H1 (cell line): ENCODE results near the gene TMEM39B. TPM values are rescaled to one million over a fixed set of nuclear protein-coding genes. Genes with fewer than 3 reads are reported as not detected.

Experiments
- FOSL1 ChIP-seq: IDR thresholded peaks from 2 replicates; pipeline ENCODE4 v1.6.1; 2011; ENCODE audit warnings: mild to moderate bottlenecking, low read depth, low read length, moderate library complexity; ENCODE audit not compliant: insufficient read depth
- JUN ChIP-seq: IDR thresholded peaks from 2 replicates; pipeline ENCODE4 v1.6.1; 2011; ENCODE audit warnings: low read depth, mild to moderate bottlenecking, improper control_type of control experiment, low read length
- RNF2 ChIP-seq: fragments of 200-900, 300-1000 bp; sonication (generic); IDR thresholded peaks from 2 replicates; pipeline ENCODE4 v1.7.1; 2016; ENCODE audit warnings: borderline replicate concordance, low read depth, mild to moderate bottlenecking, antibody characterized with exemption, low read length; ENCODE audit not compliant: poor library complexity, severe bottlenecking; ENCODE audit errors: missing control alignments
- SIRT6 ChIP-seq: IDR thresholded peaks from one replicate; pipeline ENCODE4 v1.7.1; 2012; ENCODE audit warnings: low read length, inconsistent platforms
- YY1 ChIP-seq: IDR thresholded peaks from 2 replicates; pipeline ENCODE4 v1.6.1; 2011; ENCODE audit warnings: low read depth, mild to moderate bottlenecking, low read length
- polyA plus RNA-seq, 7 experiments: library from polyadenylated mRNA; depleted of rRNA in 3 of 7; stranded (reverse) in 5 of 7; unstranded in 2 of 7; fragments of >200 nt in 5 of 7; fragments of 200-250 nt in 2 of 7; gene quantifications; 1 replicate in 5 of 7; 2 replicates in 1 of 7; 4 replicates in 1 of 7; pipeline versions ENCODE4 v1.2.1 to v1.2.3, GENCODE V29; 2011 to 2013; ENCODE audit warnings: missing spikeins in 2 of 7, mixed read lengths in 2 of 7
- total RNA-seq: library from RNA; stranded (reverse); fragmentation: NEBNext Ultra II Directional; extraction: Animal tissue kit (Norgen Biotek cat#: 25700); gene quantifications from 2 replicates; pipeline ENCODE4 v1.2.1, GENCODE V29; 2021

The TMEM39B gene
- total and polyA plus RNA-seq, 2 of the 8 experiments (the other 6 are each of a cell fraction or from before 2014, with no cell fraction given), result 25.3 to 32.7 TPM

DNA sequence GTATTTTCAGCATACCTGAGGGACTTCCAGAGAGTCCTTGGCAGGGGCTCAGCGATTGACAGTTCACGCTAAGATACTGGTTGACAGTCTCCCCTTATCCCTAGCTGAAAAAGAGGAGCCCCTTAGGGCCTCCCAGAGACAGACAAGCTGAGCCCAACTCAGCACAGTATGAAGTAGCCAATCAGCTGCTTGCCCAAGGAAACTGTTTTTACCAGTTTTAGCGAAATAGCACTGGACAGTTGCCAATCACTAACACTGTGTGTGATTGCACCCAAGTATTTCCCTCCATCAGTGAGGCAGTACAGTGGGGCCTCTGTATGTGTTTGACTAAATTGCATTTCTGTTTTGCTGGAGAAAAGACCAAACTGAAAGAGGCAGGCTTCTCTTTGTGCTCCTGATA, 32.0 kb upstream of the TMEM39B start (continued):
- TF ChIP-seq SIRT6 (no peak), RNF2 (no peak), FOSL1 (no peak), JUN (no peak), YY1 (no peak)
